Stimulated activated CD8-positive, alpha-beta memory T cell treated with anti-CD3 and anti-CD28 coated beads, Interleukin-15, amount 100 ng/mL, for 4 hours (primary cell): Measurements from ENCODE around the gene CC2D2A.

ENCODE experiments used
- DNase-seq, 2 donors: peaks; one replicate each; pipeline ENCODE4 v3.0.0-alpha.2; 2020; ENCODE audit warnings: low read depth in 2 of 2

Gene CC2D2A

GRCh38 chr4:15469402-15470127 lies at the start of gene CC2D2A:
Gene CC2D2A, plus strand, starts transcription at chr4:15469882. Its CDS starts 6,051 bp downstream, at chr4:15475933.
- no peak for DNase-seq

GRCh38 chr4:15420642-15421041 lies 49.0 kb upstream of the CC2D2A start:
- DNase-seq: no peak

GRCh38 chr4:15423285-15423711 lies 46.4 kb upstream of the CC2D2A start:
- no peak for DNase-seq

- DNase-seq: no peak
Observed at GRCh38 chr4:15425520-15425919, 44.2 kb upstream of the CC2D2A start.

- no peak for DNase-seq
Observed at GRCh38 chr4:15427161-15427560, 42.5 kb upstream of the CC2D2A start.

GRCh38 chr4:15427701-15428100 lies 42.0 kb upstream of the CC2D2A start, which contains the start of gene C1QTNF7:
Gene C1QTNF7, plus strand, starts transcription at chr4:15428033. Its CDS starts 7,711 bp downstream, at chr4:15435744.
- no peak for DNase-seq

- no peak for DNase-seq
Observed at GRCh38 chr4:15428611-15429010, 41.1 kb upstream of the CC2D2A start.

- DNase-seq: no peak
Observed at GRCh38 chr4:15434091-15434490, 35.6 kb upstream of the CC2D2A start.

GRCh38 chr4:15434676-15435075 lies 35.0 kb upstream of the CC2D2A start:
- DNase-seq: no peak

- DNase-seq: no peak
Observed at GRCh38 chr4:15436513-15436912, 33.2 kb upstream of the CC2D2A start.

- DNase-seq: no peak
Observed at GRCh38 chr4:15438939-15439524, 30.6 kb upstream of the CC2D2A start.

GRCh38 chr4:15443371-15444160 lies 26.1 kb upstream of the CC2D2A start:
- DNase-seq: no peak

GRCh38 chr4:15444276-15444675 lies 25.4 kb upstream of the CC2D2A start:
- DNase-seq: no peak

GRCh38 chr4:15444879-15445547 lies 24.7 kb upstream of the CC2D2A start:
- no peak for DNase-seq

- no peak for DNase-seq
Observed at GRCh38 chr4:15451181-15451865, 18.4 kb upstream of the CC2D2A start.

GRCh38 chr4:15451866-15452765 lies 17.6 kb upstream of the CC2D2A start:
- DNase-seq: no peak

GRCh38 chr4:15455290-15455689 lies 14.4 kb upstream of the CC2D2A start:
- no peak for DNase-seq

- DNase-seq: no peak
Observed at GRCh38 chr4:15457406-15458201, 12.1 kb upstream of the CC2D2A start.

GRCh38 chr4:15458616-15459015 lies 11.1 kb upstream of the CC2D2A start:
- DNase-seq: no peak

GRCh38 chr4:15459706-15460105 lies 10.0 kb upstream of the CC2D2A start:
- no peak for DNase-seq
